Activated naive CD8-positive, alpha-beta T cell treated with anti-CD3 and anti-CD28 coated beads for 36 hours (primary cell): Measurements from ENCODE around the gene PAGE2B. TPM values are rescaled to one million over a fixed set of nuclear protein-coding genes. Genes with fewer than 3 reads are reported as not detected.
"Not testable (repeated sequence)": the region's sequence is repeated elsewhere in the genome, so short reads cannot be mapped to it uniquely, and the experiment has no call there.

Source experiments
- DNase-seq: peaks from one replicate; pipeline ENCODE4 v3.0.0; 2021
- H3K27ac Mint-ChIP-seq: one replicate; pipeline ENCODE4 v1.8.0; 2022; ENCODE audit warnings: mild to moderate bottlenecking, moderate library complexity, mixed read lengths
- H3K27me3 Mint-ChIP-seq: one replicate; pipeline ENCODE4 v1.8.0; 2022; ENCODE audit warnings: mild to moderate bottlenecking, mixed read lengths
- H3K36me3 Mint-ChIP-seq: one replicate; pipeline ENCODE4 v1.8.0; 2021; ENCODE audit warnings: mild to moderate bottlenecking, mixed read lengths
- H3K4me1 Mint-ChIP-seq: one replicate; pipeline ENCODE4 v1.8.0; 2021; ENCODE audit warnings: mixed read lengths
- H3K4me3 Mint-ChIP-seq: one replicate; pipeline ENCODE4 v1.8.0; 2022; ENCODE audit warnings: mild to moderate bottlenecking, moderate library complexity, mixed read lengths
- H3K9me3 Mint-ChIP-seq: one replicate; pipeline ENCODE4 v1.8.0; 2022; ENCODE audit warnings: mixed read lengths
- total RNA-seq, 2 experiments: library from RNA; stranded (reverse); gene quantifications; one replicate each; pipeline ENCODE4 v1.2.3, GENCODE V29; 2021

Gene PAGE2B, protein sequence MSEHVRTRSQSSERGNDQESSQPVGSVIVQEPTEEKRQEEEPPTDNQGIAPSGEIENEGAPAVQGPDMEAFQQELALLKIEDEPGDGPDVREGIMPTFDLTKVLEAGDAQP
- total RNA-seq, result under 1 TPM; 0.52 to 0.56 TPM

DNA sequence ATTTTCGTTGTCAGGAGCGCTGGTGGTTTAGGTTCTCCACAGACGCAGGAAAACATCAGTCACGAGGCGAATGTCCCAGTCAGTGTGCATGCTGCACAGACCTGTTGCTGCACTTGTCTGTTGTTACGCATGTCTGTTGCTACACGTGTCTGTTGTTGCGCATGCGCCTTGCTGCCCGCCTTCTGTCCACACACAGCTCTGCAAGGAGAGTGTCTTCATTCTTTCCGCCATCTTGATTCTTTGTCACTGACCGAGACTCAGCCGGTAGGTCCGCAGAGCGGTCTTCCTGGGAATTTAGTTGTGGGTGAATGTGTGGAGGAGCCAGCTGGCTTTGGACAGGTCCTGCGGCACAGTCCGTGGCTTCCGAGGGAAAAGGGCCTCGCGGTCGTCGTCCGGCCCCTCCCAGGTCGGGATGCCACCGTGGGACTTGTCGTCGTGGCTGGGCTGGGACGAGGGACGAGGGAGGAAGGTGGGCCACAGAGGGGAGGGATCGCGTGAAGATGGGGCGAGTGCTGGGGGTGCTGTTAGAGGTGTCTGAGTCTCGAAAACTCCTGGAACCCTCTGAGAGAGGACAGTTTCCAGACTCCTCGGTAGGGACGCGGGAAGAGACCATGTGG is at the start of gene PAGE2B:
TSS of gene PAGE2B (plus strand) at position 180 of the 617 bp plus-strand sequence. CDS start 1,012 bp downstream, outside the sequence.
- Mint-ChIP-seq H3K4me3 (no peak within 1 kb of the TSS), H3K27me3 (no peaks in the 10 kb centered on the region), H3K27ac (no peak within 1 kb of the TSS), H3K36me3 (no peaks in the 10 kb centered on the region), H3K4me1 (no peaks in the 10 kb centered on the region), H3K9me3 (no peaks in the 10 kb centered on the region)
- no peak for DNase-seq

DNA sequence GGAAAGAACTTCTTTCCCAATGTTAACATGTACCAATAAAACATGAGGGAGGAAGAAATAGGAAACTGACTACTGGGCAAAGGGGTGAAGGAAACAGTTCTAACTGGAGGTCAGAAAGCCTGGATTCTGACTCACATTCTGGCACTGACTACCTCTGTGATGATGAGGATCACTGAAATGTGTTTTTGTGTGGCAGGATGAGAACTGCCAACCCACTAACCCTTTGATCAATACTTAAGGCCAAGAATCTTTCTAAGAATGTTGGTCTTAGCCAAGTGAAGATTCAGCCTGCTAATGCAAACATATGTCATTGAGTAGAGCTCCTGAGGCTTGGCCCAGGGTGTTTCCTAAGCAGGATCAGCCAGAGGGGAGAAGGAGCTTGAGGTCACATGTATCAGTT is 48.7 kb upstream of the PAGE2B start:
- Mint-ChIP-seq H3K27me3 (no peaks in the 10 kb centered on the region), H3K27ac (no peak overlapping the region), H3K9me3 (no peaks in the 10 kb centered on the region), H3K36me3 (peaks cover 3% of the 10 kb centered on the region), H3K4me1 (no peaks in the 10 kb centered on the region), H3K4me3 (no peak overlapping the region)
- DNase-seq, result no peak

GRCh38 chrX:55026840-55027239 is 48.0 kb upstream of the PAGE2B start:
- H3K4me3 Mint-ChIP-seq, result no peak overlapping the region
- H3K4me1 Mint-ChIP-seq, result no peaks in the 10 kb centered on the region
- H3K27me3 Mint-ChIP-seq, result no peaks in the 10 kb centered on the region
- no peaks in the 10 kb centered on the region for H3K36me3 Mint-ChIP-seq
- no peak overlapping the region for H3K27ac Mint-ChIP-seq
- no peak for DNase-seq
- no peaks in the 10 kb centered on the region for H3K9me3 Mint-ChIP-seq

GRCh38 chrX:55028040-55028439 is 46.8 kb upstream of the PAGE2B start:
- H3K27ac Mint-ChIP-seq, result no peak overlapping the region
- H3K36me3 Mint-ChIP-seq, result no peaks in the 10 kb centered on the region
- no peaks in the 10 kb centered on the region for H3K4me1 Mint-ChIP-seq
- no peaks in the 10 kb centered on the region for H3K27me3 Mint-ChIP-seq
- DNase-seq, result no peak
- no peaks in the 10 kb centered on the region for H3K9me3 Mint-ChIP-seq
- H3K4me3 Mint-ChIP-seq, result no peak overlapping the region

DNA sequence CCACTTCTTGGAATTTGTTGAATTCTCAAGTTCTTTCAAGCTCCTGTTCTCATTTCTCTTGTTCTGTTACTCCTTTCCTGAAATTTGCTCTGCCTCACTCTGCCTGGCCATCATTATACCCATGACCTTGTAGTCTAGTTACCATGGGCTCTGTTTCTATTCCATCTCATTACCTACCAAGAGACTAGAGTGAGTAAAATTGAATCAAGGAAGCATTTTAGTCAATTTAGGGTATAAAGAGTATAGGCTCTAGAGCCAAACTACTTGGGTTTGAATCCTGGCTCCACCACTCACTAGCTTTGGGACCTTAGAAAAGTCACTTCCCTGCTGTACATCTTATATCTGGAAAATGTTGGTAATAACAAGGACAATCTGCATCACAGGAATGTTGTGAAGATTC is 46.2 kb upstream of the PAGE2B start:
- H3K36me3 Mint-ChIP-seq, result no peaks in the 10 kb centered on the region
- H3K4me3 Mint-ChIP-seq, result no peak overlapping the region
- no peaks in the 10 kb centered on the region for H3K9me3 Mint-ChIP-seq
- H3K27ac Mint-ChIP-seq, result no peak overlapping the region
- DNase-seq, result no peak
- H3K27me3 Mint-ChIP-seq, result no peaks in the 10 kb centered on the region
- H3K4me1 Mint-ChIP-seq, result no peaks in the 10 kb centered on the region

DNA sequence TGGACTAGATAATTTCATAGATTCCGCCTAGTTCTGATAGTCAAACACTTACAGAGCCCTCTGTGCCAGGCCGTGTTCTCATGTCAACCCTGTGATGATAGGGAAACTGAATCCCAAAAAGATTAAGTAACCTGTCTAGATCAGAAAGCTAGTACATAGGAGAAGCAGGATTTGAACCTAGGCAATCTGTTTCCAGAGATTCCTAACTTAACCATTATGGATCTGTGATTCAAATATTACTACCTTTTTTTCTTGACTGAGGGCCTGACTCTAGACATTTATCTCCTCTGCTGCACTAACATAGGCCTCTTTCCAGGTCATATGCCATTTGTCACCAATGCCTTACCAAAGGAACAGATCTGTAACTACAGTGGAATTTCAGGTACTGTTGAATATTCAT is 45.5 kb upstream of the PAGE2B start:
- no peak overlapping the region for H3K27ac Mint-ChIP-seq
- no peaks in the 10 kb centered on the region for H3K27me3 Mint-ChIP-seq
- no peaks in the 10 kb centered on the region for H3K9me3 Mint-ChIP-seq
- H3K36me3 Mint-ChIP-seq, result no peaks in the 10 kb centered on the region
- DNase-seq, result no peak
- no peak overlapping the region for H3K4me3 Mint-ChIP-seq
- no peaks in the 10 kb centered on the region for H3K4me1 Mint-ChIP-seq

GRCh38 chrX:55030271-55031205 is 44.3 kb upstream of the PAGE2B start, which contains the start of gene ALAS2:
ALAS2 (minus strand) TSS chrX:55030977; CDS start chrX:55026000, 4,977 bp downstream.
- no peaks in the 10 kb centered on the region for H3K9me3 Mint-ChIP-seq
- H3K27ac Mint-ChIP-seq, result no peak within 1 kb of the TSS
- no peak for DNase-seq
- no peaks in the 10 kb centered on the region for H3K36me3 Mint-ChIP-seq
- H3K4me3 Mint-ChIP-seq, result no peak within 1 kb of the TSS
- H3K4me1 Mint-ChIP-seq, result no peaks in the 10 kb centered on the region
- H3K27me3 Mint-ChIP-seq, result no peaks in the 10 kb centered on the region

DNA sequence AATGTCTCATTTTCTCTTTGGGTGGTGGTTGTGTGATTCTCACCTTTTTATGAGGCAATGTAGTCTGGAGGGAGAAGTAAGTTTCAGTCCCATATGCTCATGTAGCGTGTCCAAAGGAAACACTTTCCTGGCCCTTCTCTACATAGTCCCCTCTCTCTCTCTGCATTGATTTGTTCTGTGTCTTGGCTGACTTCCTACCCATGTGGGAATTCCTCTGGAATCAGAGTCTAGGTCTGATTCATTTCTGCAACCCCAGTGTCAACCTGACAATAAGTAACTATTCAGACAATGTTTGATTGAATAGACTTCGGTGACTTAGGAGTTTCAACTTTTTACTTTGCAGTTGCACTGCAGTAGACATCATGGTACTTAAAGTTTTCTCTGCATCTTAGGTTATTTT is 41.4 kb upstream of the PAGE2B start:
- Mint-ChIP-seq H3K4me1 (no peaks in the 10 kb centered on the region), H3K36me3 (no peaks in the 10 kb centered on the region), H3K9me3 (no peaks in the 10 kb centered on the region), H3K4me3 (no peak overlapping the region), H3K27ac (no peak overlapping the region), H3K27me3 (no peaks in the 10 kb centered on the region)
- no peak for DNase-seq

GRCh38 chrX:55039471-55039870 is 35.4 kb upstream of the PAGE2B start:
- Mint-ChIP-seq H3K36me3 (no peaks in the 10 kb centered on the region), H3K9me3 (no peaks in the 10 kb centered on the region), H3K27me3 (no peaks in the 10 kb centered on the region), H3K4me3 (no peak overlapping the region), H3K4me1 (no peaks in the 10 kb centered on the region), H3K27ac (no peak overlapping the region)
- DNase-seq, result no peak

DNA sequence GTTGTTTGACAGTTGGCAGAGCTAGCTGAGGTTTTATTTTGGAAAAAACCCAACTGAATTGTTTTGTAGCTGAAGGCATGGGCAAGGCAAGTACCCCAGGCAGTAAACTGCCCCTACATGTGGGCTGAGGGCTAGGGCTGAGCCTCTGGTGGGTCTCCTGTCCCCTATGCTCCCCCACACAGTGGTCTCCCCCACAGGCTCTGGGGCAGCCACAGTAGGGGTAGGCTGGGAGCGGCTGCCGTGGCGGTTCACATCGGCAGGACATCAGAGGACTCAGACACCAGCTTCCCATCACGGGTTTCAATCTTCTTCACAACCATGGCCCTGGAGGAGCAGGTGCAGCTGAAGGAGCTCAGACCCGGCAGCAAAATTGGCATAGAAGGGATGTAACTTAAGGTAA is 33.3 kb upstream of the PAGE2B start:
- no peak for DNase-seq
- Mint-ChIP-seq H3K4me1 (no peaks in the 10 kb centered on the region), H3K4me3 (no peak overlapping the region), H3K9me3 (no peaks in the 10 kb centered on the region), H3K36me3 (no peaks in the 10 kb centered on the region), H3K27ac (no peak overlapping the region), H3K27me3 (no peaks in the 10 kb centered on the region)

DNA sequence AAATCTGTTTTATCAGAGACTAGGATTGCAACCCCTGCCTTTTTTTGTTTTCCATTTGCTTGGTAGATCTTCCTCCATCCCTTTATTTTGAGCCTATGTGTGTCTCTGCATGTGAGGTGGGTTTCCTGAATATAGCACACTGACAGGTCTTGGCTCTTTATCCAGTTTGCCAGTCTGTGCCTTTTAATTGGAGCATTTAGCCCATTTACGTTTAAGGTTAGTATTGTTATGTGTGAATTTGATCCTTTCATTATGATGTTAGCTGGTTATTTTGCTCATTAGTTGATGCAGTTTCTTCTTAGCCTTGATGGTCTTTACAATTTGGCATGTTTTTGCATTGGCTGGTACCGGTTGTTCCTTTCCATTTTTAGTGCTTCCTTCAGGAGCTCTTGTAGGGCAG is 24.2 kb upstream of the PAGE2B start:
- H3K9me3 Mint-ChIP-seq, H3K4me1 Mint-ChIP-seq, H3K27ac Mint-ChIP-seq, H3K27me3 Mint-ChIP-seq, H3K36me3 Mint-ChIP-seq, H3K4me3 Mint-ChIP-seq, DNase-seq: not testable (repeated sequence)

GRCh38 chrX:55056820-55057674 is 17.8 kb upstream of the PAGE2B start:
- H3K4me1 Mint-ChIP-seq, result peaks cover 16% of the 10 kb centered on the region
- H3K27ac Mint-ChIP-seq, result no peak overlapping the region
- peak overlapping the region; percentile 33 for H3K4me3 Mint-ChIP-seq
- peaks cover 2% of the 10 kb centered on the region for H3K36me3 Mint-ChIP-seq
- DNase-seq, result no peak
- no peaks in the 10 kb centered on the region for H3K27me3 Mint-ChIP-seq
- H3K9me3 Mint-ChIP-seq, result no peaks in the 10 kb centered on the region

GRCh38 chrX:55057675-55058249 is 17.1 kb upstream of the PAGE2B start:
- peaks cover 2% of the 10 kb centered on the region for H3K36me3 Mint-ChIP-seq
- H3K4me1 Mint-ChIP-seq, result peaks cover 16% of the 10 kb centered on the region
- H3K9me3 Mint-ChIP-seq, result no peaks in the 10 kb centered on the region
- no peak for DNase-seq
- H3K27ac Mint-ChIP-seq, result no peak overlapping the region
- H3K4me3 Mint-ChIP-seq, result peak overlapping the region; percentile 33
- no peaks in the 10 kb centered on the region for H3K27me3 Mint-ChIP-seq

- not testable (repeated sequence) for H3K36me3 Mint-ChIP-seq, H3K27me3 Mint-ChIP-seq, DNase-seq, H3K4me1 Mint-ChIP-seq, H3K27ac Mint-ChIP-seq, H3K9me3 Mint-ChIP-seq, H3K4me3 Mint-ChIP-seq
Measured at GRCh38 chrX:55067180-55067579, 7.7 kb upstream of the PAGE2B start.
